ENCODE measurements around the gene PCDHA10.
"Not testable (repeated sequence)": the region's sequence is repeated elsewhere in the genome, so short reads cannot be mapped to it uniquely, and the experiment has no call there.

Gene PCDHA10, protein sequence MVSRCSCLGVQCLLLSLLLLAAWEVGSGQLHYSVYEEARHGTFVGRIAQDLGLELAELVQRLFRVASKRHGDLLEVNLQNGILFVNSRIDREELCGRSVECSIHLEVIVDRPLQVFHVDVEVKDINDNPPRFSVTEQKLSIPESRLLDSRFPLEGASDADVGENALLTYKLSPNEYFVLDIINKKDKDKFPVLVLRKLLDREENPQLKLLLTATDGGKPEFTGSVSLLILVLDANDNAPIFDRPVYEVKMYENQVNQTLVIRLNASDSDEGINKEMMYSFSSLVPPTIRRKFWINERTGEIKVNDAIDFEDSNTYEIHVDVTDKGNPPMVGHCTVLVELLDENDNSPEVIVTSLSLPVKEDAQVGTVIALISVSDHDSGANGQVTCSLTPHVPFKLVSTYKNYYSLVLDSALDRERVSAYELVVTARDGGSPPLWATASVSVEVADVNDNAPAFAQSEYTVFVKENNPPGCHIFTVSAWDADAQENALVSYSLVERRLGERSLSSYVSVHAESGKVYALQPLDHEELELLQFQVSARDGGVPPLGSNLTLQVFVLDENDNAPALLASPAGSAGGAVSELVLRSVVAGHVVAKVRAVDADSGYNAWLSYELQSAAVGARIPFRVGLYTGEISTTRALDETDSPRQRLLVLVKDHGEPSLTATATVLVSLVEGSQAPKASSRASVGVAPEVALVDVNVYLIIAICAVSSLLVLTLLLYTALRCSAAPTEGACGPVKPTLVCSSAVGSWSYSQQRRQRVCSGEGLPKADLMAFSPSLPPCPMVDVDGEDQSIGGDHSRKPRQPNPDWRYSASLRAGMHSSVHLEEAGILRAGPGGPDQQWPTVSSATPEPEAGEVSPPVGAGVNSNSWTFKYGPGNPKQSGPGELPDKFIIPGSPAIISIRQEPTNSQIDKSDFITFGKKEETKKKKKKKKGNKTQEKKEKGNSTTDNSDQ

DNA sequence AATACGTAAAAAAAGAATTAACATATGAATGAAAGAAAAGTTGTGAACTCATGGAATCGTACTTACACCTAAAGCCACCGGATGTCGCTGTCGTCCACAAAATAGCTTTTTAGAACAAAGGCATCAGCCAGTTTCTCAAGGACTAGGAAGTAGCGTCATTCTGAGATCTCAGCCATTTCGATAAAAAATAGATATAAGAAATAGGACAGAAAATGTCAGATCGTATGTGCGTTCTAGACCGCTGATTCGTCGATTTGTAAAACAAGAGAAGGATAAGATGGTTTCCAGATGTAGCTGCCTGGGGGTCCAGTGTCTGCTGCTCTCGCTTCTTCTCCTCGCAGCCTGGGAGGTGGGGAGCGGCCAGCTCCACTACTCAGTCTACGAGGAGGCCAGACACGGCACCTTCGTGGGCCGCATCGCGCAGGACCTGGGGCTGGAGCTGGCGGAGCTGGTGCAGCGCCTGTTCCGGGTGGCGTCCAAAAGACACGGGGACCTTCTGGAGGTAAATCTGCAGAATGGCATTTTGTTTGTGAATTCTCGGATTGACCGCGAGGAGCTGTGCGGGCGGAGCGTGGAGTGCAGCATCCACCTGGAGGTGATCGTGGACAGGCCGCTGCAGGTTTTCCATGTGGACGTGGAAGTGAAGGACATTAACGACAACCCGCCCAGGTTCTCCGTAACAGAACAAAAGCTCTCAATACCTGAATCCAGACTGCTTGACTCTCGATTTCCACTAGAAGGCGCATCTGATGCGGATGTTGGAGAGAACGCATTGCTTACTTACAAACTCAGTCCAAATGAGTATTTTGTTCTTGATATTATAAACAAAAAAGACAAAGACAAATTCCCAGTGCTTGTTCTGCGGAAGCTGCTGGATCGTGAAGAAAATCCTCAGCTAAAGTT lies at the start of gene PCDHA10:
Gene PCDHA10, plus strand, starts transcription at position 126 of the 903 bp plus-strand sequence. Its CDS starts 152 bp downstream, at position 278.
- DNase-seq (ENCODE audit: low read depth in 3 of 3) = no peak

DNA sequence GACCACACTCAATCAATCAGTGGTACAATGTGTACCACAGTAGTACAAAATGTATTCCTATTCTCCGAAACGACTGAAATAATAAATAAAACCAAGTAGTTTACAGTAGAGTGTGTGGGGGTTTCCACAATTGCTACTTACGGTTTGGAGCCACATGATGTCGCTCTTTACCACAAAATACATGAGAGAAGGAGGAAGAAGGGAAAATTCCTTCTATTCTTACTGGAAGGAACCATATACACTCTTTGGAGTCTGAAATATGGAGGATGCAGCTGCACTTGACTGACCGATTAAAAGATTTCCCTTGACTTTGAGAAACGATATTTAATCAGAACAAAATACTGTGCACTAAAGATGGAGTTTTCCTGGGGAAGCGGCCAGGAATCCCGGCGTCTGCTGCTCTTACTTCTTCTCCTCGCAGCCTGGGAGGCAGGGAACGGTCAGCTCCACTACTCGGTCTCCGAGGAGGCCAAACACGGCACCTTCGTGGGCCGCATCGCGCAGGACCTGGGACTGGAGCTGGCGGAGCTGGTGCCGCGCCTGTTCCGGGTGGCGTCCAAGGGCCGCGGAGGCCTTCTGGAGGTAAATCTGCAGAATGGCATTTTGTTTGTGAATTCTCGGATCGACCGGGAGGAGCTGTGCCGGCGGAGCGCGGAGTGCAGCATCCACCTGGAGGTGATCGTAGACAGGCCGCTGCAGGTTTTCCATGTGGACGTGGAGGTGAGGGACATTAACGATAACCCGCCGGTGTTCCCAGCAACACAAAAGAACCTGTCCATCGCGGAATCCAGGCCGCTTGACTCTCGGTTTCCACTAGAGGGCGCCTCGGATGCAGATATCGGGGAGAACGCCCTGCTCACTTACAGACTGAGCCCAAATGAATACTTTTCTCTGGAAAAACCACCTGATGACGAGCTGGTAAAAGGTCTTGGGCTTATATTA lies 48.6 kb upstream of the PCDHA10 start, which contains the start of gene PCDHA4:
Gene PCDHA4, plus strand, starts transcription at position 235 of the 942 bp plus-strand sequence.
- DNase-seq (ENCODE audit: low read depth in 3 of 3) = peak in 2 of 3 donors; percentile 11 to 16

DNA sequence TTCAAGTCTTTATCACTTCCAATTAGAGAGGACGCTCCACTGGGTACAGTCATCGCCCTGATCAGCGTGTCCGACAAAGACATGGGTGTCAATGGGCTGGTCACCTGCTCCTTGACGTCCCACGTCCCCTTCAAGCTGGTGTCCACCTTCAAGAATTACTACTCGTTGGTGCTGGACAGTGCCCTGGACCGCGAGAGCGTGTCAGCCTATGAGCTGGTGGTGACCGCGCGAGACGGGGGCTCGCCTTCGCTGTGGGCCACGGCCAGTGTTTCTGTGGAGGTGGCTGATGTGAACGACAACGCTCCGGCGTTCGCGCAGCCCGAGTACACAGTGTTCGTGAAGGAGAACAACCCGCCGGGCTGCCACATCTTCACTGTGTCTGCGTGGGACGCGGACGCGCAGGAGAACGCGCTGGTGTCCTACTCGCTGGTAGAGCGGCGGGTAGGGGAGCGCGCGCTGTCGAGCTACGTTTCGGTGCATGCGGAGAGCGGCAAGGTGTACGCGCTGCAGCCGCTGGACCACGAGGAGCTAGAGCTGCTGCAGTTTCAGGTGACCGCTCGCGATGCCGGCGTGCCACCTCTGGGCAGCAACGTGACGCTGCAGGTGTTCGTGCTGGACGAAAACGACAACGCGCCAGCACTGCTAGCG lies 47.3 kb upstream of the PCDHA10 start:
- not testable (repeated sequence) for DNase-seq (ENCODE audit: low read depth in 3 of 3)

DNA sequence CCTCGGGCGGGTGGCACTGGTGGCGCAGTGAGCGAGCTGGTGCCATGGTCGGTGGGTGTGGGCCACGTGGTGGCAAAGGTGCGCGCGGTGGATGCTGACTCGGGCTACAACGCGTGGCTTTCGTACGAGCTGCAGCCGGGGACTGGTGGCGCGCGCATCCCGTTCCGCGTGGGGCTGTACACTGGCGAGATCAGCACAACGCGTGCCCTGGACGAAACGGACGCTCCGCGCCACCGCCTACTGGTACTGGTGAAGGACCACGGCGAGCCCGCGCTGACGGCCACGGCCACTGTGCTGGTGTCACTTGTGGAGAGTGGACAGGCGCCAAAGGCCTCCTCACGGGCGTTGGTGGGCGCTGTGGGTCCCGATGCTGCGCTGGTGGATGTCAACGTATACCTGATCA lies 46.8 kb upstream of the PCDHA10 start:
- no peak for DNase-seq (ENCODE audit: low read depth in 3 of 3)

DNA sequence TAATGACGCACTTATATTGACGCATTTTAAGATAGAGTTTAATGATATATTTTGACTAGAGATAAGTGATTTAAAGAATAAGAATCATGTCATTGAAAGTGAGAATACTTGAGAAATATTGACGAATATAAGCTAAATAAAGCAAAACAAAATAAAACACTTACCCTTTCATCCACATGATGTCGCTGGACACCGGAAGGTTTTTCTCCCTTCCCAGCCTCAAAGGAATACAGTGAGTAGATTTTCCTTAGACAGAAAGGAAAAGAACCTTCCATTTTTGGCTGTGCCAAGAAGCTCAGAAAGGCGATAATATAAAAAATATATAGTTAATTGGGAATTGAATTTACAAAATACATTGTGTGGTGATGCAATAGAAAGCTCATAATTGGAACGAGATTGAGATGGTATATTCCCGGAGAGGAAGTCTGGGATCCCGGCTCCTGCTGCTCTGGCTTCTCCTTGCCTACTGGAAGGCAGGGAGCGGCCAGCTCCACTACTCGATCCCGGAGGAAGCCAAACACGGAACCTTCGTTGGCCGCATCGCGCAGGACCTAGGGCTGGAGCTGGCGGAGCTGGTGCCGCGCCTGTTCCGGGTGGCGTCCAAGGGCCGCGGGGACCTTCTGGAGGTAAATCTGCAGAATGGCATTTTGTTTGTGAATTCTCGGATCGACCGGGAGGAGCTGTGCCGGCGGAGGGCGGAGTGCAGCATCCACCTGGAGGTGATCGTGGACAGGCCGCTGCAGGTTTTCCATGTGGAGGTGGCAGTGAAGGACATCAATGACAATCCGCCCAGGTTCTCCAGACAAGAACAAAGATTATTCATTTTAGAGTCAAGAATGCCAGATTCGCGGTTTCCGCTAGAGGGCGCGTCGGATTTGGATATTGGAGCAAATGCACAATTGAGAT lies 34.1 kb upstream of the PCDHA10 start, which contains the start of gene PCDHA5:
Gene PCDHA5, plus strand, starts transcription at position 239 of the 906 bp plus-strand sequence.
- peak in 1 of 3 donors; percentile 23 for DNase-seq (ENCODE audit: low read depth in 3 of 3)

DNA sequence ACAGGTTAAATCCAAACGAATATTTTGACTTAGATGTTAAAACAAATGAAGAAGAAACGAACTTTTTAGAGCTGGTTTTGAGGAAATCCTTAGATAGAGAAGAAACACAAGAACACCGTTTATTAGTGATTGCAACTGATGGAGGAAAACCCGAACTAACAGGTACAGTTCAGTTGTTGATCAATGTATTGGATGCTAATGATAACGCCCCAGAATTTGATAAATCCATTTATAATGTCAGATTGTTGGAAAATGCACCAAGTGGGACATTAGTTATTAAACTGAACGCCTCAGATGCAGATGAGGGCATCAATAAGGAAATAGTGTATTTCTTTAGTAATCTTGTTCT lies 33.4 kb upstream of the PCDHA10 start:
- no peak for DNase-seq (ENCODE audit: low read depth in 3 of 3)

DNA sequence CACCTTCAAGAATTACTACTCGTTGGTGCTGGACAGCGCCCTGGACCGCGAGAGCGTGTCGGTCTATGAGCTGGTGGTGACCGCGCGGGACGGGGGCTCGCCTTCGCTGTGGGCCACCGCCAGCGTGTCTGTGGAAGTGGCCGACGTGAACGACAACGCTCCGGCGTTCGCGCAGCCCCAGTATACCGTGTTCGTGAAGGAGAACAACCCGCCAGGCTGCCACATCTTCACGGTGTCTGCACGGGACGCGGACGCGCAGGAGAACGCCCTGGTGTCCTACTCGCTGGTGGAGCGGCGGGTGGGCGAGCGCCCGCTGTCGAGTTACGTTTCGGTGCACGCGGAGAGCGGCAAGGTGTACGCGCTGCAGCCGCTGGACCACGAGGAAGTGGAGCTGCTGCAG lies 32.7 kb upstream of the PCDHA10 start:
- DNase-seq (ENCODE audit: low read depth in 3 of 3) = not testable (repeated sequence)

DNA sequence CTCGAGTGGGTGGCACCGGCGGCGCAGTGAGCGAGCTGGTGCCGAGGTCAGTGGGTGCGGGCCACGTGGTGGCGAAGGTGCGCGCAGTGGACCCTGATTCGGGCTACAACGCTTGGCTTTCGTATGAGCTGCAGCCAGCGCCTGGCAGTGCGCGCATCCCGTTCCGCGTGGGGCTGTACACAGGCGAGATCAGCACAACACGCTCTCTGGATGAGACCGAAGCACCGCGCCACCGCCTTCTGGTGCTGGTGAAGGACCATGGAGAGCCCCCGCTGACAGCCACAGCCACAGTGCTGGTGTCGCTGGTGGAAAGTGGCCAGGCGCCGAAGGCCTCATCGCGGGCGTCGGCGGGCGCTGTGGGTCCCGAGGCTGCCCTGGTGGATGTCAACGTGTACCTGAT lies 32.2 kb upstream of the PCDHA10 start:
- DNase-seq (ENCODE audit: low read depth in 3 of 3) = no peak

DNA sequence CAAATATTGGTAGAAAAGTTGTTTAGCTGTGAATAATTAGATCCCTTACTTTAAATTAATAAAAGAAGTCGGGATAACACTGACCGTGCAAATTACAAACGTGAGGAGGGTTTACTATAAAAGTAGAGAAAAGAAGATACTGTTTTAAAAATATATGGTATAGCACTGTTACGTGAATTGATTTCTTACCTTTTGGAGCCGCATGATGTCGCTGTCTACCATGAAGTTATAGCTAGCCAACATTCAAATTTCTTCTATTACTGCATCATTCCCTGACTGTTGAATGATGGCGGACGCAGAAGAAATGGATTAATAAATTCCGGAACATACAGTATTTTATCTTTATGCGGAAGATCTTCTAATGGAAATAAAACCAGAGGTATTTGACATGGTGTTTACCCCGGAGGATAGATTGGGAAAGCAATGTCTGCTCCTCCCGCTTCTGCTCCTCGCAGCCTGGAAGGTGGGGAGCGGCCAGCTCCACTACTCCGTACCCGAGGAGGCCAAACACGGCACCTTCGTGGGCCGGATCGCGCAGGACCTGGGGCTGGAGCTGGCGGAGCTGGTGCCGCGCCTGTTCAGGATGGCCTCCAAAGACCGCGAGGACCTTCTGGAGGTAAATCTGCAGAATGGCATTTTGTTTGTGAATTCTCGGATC lies 27.9 kb upstream of the PCDHA10 start, which contains the start of gene PCDHA6:
Gene PCDHA6, plus strand, starts transcription at position 257 of the 658 bp plus-strand sequence. Its CDS starts 132 bp downstream, at position 389.
- DNase-seq (ENCODE audit: low read depth in 3 of 3) = no peak

DNA sequence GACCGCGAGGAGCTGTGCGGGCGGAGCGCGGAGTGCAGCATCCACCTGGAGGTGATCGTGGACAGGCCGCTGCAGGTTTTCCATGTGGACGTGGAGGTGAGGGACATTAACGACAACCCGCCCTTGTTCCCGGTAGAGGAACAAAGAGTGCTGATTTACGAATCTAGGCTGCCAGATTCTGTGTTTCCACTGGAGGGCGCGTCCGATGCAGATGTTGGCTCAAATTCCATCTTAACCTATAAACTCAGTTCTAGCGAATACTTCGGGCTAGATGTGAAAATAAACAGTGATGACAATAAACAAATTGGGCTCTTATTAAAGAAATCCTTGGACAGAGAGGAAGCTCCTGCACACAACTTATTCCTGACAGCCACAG lies 27.3 kb upstream of the PCDHA10 start:
- DNase-seq (ENCODE audit: low read depth in 3 of 3) = no peak

DNA sequence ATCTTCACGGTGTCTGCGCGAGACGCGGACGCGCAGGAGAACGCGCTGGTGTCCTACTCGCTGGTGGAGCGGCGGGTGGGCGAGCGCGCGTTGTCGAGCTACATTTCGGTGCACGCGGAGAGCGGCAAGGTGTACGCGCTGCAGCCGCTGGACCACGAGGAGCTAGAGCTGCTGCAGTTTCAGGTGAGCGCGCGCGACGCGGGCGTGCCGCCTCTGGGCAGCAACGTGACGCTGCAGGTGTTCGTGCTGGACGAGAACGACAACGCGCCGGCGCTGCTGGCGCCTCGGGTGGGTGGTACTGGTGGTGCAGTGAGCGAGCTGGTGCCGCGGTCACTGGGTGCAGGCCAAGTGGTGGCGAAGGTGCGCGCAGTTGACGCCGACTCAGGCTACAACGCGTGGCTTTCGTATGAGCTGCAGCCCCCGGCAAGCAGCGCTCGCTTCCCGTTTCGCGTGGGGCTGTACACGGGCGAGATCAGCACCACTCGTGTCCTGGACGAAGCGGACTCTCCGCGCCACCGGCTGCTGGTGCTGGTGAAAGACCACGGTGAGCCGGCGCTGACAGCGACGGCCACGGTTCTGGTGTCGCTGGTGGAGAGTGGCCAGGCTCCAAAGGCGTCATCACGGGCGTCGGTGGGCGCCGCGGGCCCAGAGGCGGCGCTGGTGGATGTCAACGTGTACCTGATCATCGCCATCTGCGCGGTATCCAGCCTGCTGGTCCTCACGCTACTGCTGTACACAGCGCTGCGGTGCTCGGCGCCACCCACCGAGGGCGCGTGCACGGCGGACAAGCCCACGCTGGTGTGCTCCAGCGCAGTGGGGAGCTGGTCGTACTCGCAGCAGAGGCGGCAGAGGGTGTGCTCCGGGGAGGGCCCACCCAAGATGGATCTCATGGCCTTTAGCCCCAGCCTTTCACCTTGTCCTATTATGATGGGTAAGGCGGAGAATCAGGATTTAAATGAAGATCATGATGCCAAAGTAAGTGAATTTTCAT lies 25.9 kb upstream of the PCDHA10 start:
- not testable (repeated sequence) for DNase-seq (ENCODE audit: low read depth in 3 of 3)

DNA sequence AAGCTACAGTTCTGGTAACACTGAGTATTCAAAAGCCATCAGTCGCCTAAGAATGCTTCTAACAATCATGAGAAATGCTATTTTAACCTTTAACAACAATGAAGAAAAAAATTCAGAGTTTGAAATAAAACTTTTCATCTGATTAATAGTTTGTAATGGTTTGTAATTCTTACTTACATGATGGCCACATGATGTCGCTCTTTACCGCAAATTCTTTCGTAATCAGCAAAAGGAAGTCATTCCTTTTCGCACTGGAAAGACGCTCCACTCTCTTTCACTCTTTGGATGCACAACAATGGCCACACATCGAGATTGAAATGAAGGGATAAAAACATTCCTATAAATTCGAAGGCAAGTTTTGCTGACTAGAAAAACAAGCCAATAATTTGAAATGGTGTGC lies 21.7 kb upstream of the PCDHA10 start, which contains the start of gene PCDHA7:
Gene PCDHA7, plus strand, starts transcription at position 277 of the 400 bp plus-strand sequence. Its CDS starts 115 bp downstream, at position 392.
- no peak for DNase-seq (ENCODE audit: low read depth in 3 of 3)

DNA sequence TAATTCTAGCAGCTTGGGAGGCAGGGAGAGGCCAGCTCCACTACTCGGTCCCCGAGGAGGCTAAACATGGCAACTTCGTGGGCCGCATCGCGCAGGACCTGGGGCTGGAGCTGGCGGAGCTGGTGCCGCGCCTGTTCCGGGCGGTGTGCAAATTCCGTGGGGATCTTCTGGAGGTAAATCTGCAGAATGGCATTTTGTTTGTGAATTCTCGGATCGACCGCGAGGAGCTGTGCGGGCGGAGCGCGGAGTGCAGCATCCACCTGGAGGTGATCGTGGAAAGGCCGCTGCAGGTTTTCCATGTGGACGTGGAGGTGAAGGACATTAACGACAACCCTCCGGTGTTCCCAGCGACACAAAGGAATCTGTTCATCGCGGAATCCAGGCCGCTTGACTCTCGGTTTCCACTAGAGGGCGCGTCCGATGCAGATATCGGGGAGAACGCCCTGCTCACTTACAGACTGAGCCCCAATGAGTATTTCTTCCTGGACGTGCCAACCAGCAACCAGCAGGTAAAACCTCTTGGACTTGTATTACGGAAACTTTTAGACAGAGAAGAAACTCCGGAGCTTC lies 21.2 kb upstream of the PCDHA10 start:
- DNase-seq (ENCODE audit: low read depth in 3 of 3) = not testable (repeated sequence)

DNA sequence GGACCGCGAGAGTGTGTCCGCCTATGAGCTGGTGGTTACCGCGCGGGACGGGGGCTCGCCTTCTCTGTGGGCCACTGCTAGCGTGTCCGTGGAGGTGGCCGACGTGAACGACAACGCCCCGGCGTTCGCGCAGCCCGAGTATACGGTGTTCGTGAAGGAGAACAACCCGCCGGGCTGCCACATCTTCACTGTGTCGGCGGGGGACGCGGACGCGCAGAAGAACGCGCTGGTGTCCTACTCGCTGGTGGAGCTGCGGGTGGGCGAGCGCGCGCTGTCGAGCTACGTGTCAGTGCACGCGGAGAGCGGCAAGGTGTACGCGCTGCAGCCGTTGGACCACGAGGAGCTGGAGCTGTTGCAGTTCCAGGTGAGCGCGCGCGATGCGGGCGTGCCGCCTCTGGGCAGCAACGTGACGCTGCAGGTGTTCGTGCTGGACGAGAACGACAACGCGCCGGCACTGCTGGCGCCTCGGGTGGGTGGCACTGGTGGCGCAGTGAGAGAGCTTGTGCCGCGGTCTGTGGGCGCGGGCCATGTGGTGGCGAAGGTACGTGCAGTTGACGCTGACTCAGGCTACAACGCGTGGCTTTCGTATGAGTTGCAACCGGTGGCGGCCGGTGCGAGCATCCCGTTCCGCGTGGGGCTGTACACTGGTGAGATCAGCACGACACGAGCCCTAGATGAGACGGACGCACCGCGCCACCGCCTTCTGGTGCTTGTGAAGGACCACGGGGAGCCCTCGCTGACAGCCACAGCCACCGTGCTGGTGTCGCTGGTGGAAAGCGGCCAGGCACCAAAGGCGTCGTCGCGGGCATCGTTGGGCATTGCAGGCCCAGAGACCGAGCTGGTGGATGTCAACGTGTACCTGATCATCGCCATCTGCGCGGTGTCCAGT lies 19.8 kb upstream of the PCDHA10 start:
- no peak for DNase-seq (ENCODE audit: low read depth in 3 of 3)
